ENCODE data around the gene LNP1.

GRCh38 chr3:100400419-100400779 is 940 bp upstream of the LNP1 start:
- no peak for TF ChIP-seq EZH2phosphoT487 (IDR thresholded peaks at IDR 0.05; ENCODE audit: insufficient read depth, low read depth)
- TF ChIP-seq EZH2 (IDR thresholded peaks at IDR 0.05; ENCODE audit: insufficient read depth, poor library complexity, severe bottlenecking) = no peak

Measured in GM23248 (cell line).